Measurements from ENCODE around the gene PSMF1.

DNA sequence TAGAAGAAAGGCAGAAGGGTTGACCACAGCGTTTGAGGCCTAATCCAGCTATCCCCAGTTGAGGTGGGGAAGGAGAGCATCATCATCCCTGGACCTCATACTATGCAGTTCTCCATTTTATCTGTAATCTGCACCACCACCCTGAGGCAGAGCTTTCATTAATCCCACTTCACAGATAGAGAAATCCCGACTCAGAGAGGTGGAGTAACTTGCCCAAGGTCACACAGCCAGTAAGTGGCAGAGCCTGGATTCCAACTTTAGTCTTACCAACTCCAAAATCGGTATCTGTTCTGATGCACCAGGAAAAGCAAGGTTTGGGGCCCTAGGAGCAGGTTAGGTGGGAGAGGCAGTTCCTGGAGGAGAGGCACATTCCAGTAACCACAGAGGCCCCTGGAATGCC, 59.7 kb downstream of the PSMF1 start:
- TF ChIP-seq, protein P1, sequence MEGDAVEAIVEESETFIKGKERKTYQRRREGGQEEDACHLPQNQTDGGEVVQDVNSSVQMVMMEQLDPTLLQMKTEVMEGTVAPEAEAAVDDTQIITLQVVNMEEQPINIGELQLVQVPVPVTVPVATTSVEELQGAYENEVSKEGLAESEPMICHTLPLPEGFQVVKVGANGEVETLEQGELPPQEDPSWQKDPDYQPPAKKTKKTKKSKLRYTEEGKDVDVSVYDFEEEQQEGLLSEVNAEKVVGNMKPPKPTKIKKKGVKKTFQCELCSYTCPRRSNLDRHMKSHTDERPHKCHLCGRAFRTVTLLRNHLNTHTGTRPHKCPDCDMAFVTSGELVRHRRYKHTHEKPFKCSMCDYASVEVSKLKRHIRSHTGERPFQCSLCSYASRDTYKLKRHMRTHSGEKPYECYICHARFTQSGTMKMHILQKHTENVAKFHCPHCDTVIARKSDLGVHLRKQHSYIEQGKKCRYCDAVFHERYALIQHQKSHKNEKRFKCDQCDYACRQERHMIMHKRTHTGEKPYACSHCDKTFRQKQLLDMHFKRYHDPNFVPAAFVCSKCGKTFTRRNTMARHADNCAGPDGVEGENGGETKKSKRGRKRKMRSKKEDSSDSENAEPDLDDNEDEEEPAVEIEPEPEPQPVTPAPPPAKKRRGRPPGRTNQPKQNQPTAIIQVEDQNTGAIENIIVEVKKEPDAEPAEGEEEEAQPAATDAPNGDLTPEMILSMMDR (IDR thresholded peaks at IDR 0.05) = no peak
- TF ChIP-seq EZH2phosphoT487 (IDR thresholded peaks at IDR 0.05) (no peak), EZH2 (IDR thresholded peaks at IDR 0.05) (no peak)
